GM18873 (cell line): ENCODE data around the gene NCF4.

Experiments
- ATAC-seq: cut with Tn5 transposase; IDR thresholded peaks from one replicate; pipeline ENCODE4 v1.9.1; 2021; ENCODE audit warnings: mild to moderate bottlenecking, moderate library complexity, moderate number of reproducible peaks; ENCODE audit not compliant: unreplicated experiment, low FRiP score

The NCF4 gene

GRCh38 chr22:36892292-36892691, 31.5 kb downstream of the NCF4 start:
- ATAC-seq, result no peak

- no peak for ATAC-seq
Observed at GRCh38 chr22:36893262-36893661, 32.5 kb downstream of the NCF4 start.

- no peak for ATAC-seq
Observed at GRCh38 chr22:36894266-36894665, 33.5 kb downstream of the NCF4 start.

GRCh38 chr22:36897611-36898010, 36.8 kb downstream of the NCF4 start:
- ATAC-seq, result no peak

GRCh38 chr22:36898690-36899089, 37.9 kb downstream of the NCF4 start:
- ATAC-seq, result no peak

- no peak for ATAC-seq
Observed at GRCh38 chr22:36899498-36899897, 38.7 kb downstream of the NCF4 start.

GRCh38 chr22:36900225-36900624, 39.4 kb downstream of the NCF4 start:
- no peak for ATAC-seq

GRCh38 chr22:36900880-36901279, 40.1 kb downstream of the NCF4 start:
- no peak for ATAC-seq

- peak; percentile 56 for ATAC-seq
Observed at GRCh38 chr22:36901411-36902142, 40.8 kb downstream of the NCF4 start.

- ATAC-seq, result no peak
Observed at GRCh38 chr22:36902143-36902926, 41.5 kb downstream of the NCF4 start.

GRCh38 chr22:36904260-36904880, 43.6 kb downstream of the NCF4 start:
- no peak for ATAC-seq

GRCh38 chr22:36907253-36908195, 46.7 kb downstream of the NCF4 start:
- ATAC-seq, result no peak

- ATAC-seq, result no peak
Observed at GRCh38 chr22:36910461-36910860, 49.7 kb downstream of the NCF4 start.

- no peak for ATAC-seq
Observed at GRCh38 chr22:36911887-36912661, 51.3 kb downstream of the NCF4 start.

- ATAC-seq, result no peak
Observed at GRCh38 chr22:36912694-36913426, 52.1 kb downstream of the NCF4 start.

- no peak for ATAC-seq
Observed at GRCh38 chr22:36913427-36914389, 52.9 kb downstream of the NCF4 start, which contains the start of gene CSF2RB. Gene CSF2RB (plus strand): TSS chr22:36913628. CDS start chr22:36922208, 8,580 bp downstream.

GRCh38 chr22:36914390-36914752, 53.6 kb downstream of the NCF4 start:
- ATAC-seq, result no peak

GRCh38 chr22:36916034-36916433, 55.2 kb downstream of the NCF4 start:
- no peak for ATAC-seq
